Caco-2 (cell line): ENCODE data around the gene TIMM13. TPM values are rescaled to one million over a fixed set of nuclear protein-coding genes. Genes with fewer than 3 reads are reported as not detected.
A peak's percentile ranks its signal among the peaks of the same experiment; 100 is the strongest.
"Not testable (repeated sequence)": the region's sequence is repeated elsewhere in the genome, so short reads cannot be mapped to it uniquely, and the experiment has no call there.

Experiments
- BruUV-seq: library from RNA; stranded (reverse); fragments of 400-500 nt; replicated peaks from 2 replicates; lab custom pipeline; 2021; lab: Mats Ljungman, UMichigan
- CTCF ChIA-PET: fragments of 300-600 bp; sonication (Branson Sonifier 250); formaldehyde crosslinking; loops from one replicate; lab custom pipeline; 2022; ENCODE audit warnings: antibody characterized with exemption; lab: Charles Lee
- POLR2A ChIA-PET: fragments of 300-600 bp; sonication (Branson Sonifier 250); formaldehyde crosslinking; loops from one replicate; lab custom pipeline; 2022; ENCODE audit warnings: antibody characterized with exemption; lab: Charles Lee
- DNase-seq, 2 experiments: peaks; one replicate each; pipeline versions ENCODE4 v3.0.0 to v3.0.0-alpha.2; 2020 to 2022
- H3K27me3 ChIP-seq: replicated peaks from 2 replicates; pipeline ENCODE4 v1.6.0; 2011; ENCODE audit warnings: low read length; ENCODE audit not compliant: control insufficient read depth, insufficient read depth
- H3K36me3 ChIP-seq: 2 replicates; pipeline ENCODE4 v1.5.1; 2011; ENCODE audit warnings: low read length; ENCODE audit not compliant: control insufficient read depth, insufficient read depth
- H3K4me1 ChIP-seq: fragments of 250-450 bp; sonication (Bioruptor Pico); 2 replicates; pipeline ENCODE4 v1.5.1; 2020; ENCODE audit warnings: mild to moderate bottlenecking
- H3K4me3 ChIP-seq: 2 replicates; pipeline ENCODE4 v1.5.1; 2011; ENCODE audit warnings: low read depth, mild to moderate bottlenecking, control low read depth, low read length
- H3K9me3 ChIP-seq: fragments of 250-450 bp; sonication (Bioruptor Pico); 2 replicates; pipeline ENCODE4 v1.5.1; 2020; ENCODE audit warnings: mild to moderate bottlenecking, moderate library complexity
- H3K27ac Mint-ChIP-seq: one replicate; pipeline ENCODE4 v1.8.0; 2022; ENCODE audit warnings: mixed read lengths; ENCODE audit not compliant: unreplicated experiment
- H3K27me3 Mint-ChIP-seq: one replicate; pipeline ENCODE4 v1.8.0; 2022; ENCODE audit warnings: mixed read lengths; ENCODE audit not compliant: insufficient read depth, unreplicated experiment
- H3K36me3 Mint-ChIP-seq: one replicate; pipeline ENCODE4 v1.8.0; 2022; ENCODE audit warnings: mild to moderate bottlenecking, mixed read lengths; ENCODE audit not compliant: insufficient read depth, unreplicated experiment
- H3K4me1 Mint-ChIP-seq: one replicate; pipeline ENCODE4 v1.8.0; 2022; ENCODE audit warnings: low read depth, mixed read lengths; ENCODE audit not compliant: unreplicated experiment
- H3K4me3 Mint-ChIP-seq: one replicate; pipeline ENCODE4 v1.8.0; 2022; ENCODE audit warnings: mild to moderate bottlenecking, moderate library complexity, mixed read lengths; ENCODE audit not compliant: unreplicated experiment
- H3K9me3 Mint-ChIP-seq: one replicate; pipeline ENCODE4 v1.8.0; 2022; ENCODE audit warnings: mixed read lengths; ENCODE audit not compliant: unreplicated experiment
- CTCF ChIP-seq, 2 experiments: fragments of 200-600 bp in 1 of 2; IDR thresholded peaks; 1 replicate in 1 of 2; 2 replicates in 1 of 2; pipeline versions ENCODE4 v1.5.1 to v1.8.0; 2011 to 2022; ENCODE audit warnings: antibody characterized with exemption in 1 of 2, control low read depth in 1 of 2, inconsistent platforms in 1 of 2, low read depth in 1 of 2, low read length in 1 of 2, mild to moderate bottlenecking in 1 of 2, moderate library complexity in 1 of 2; ENCODE audit not compliant: insufficient read depth in 1 of 2, severe bottlenecking in 1 of 2, unreplicated experiment in 1 of 2
- intact Hi-C: fragments of 100-400 bp; cut with micrococcal nuclease; formaldehyde crosslinking; loops from one replicate; pipeline ENCODE4 v1.10.0; 2022; ENCODE audit not compliant: unreplicated experiment
- total RNA-seq: library from RNA; stranded (reverse); gene quantifications from 2 replicates; pipeline ENCODE4 v1.2.3, GENCODE V29; 2022

Gene TIMM13
- total RNA-seq, 1 experiment from 2014 or later, result 200 TPM

- no TSS peak for BruUV-seq
- no peaks in the 10 kb centered on the region for H3K4me1 Mint-ChIP-seq
These were observed 47.0 kb upstream of the TIMM13 start for GRCh38 chr19:2474232-2475017.

GRCh38 chr19:2469915-2470200, 42.5 kb upstream of the TIMM13 start:
- H3K36me3 Mint-ChIP-seq, H3K27me3 ChIP-seq, H3K4me3 ChIP-seq, H3K4me1 ChIP-seq, intact Hi-C loops, CTCF ChIA-PET, POLR2A ChIA-PET, H3K9me3 ChIP-seq, H3K9me3 Mint-ChIP-seq, DNase-seq, H3K4me3 Mint-ChIP-seq, BruUV-seq, H3K27me3 Mint-ChIP-seq, H3K4me1 Mint-ChIP-seq, H3K36me3 ChIP-seq: not testable (repeated sequence)
- H3K27ac Mint-ChIP-seq, result peak overlapping the region; percentile 53

More at GRCh38 chr19:2474232-2475017, 47.0 kb upstream of the TIMM13 start:
- H3K9me3 ChIP-seq, result no peaks in the 10 kb centered on the region
- no peaks in the 10 kb centered on the region for H3K4me1 ChIP-seq
- TF ChIP-seq CTCF (IDR thresholded peaks at IDR 0.05; ENCODE audit: insufficient read depth in 1 of 2, low read depth in 1 of 2, low read length in 1 of 2, severe bottlenecking in 1 of 2, unreplicated experiment in 1 of 2), result peak; percentile 91 to 95
- DNase-seq, result peak; percentile 87 to 91
- no peaks in the 10 kb centered on the region for H3K9me3 Mint-ChIP-seq
- intact Hi-C loops, result loop anchor here (1.0 to 5.0 kb wide), 4 partner anchors 53 to 137 kb away; no protein-coding TSS in a partner anchor
- H3K36me3 ChIP-seq, result no peaks in the 10 kb centered on the region; the same call in 1 of the 2 replicates
- H3K4me3 Mint-ChIP-seq, result peak overlapping the region; percentile 88
- H3K27me3 ChIP-seq, result no peaks in the 10 kb centered on the region
- ChIA-PET CTCF (interaction anchor here (0.6 to 2.4 kb wide), 3 partner anchors 137 to 1681 kb away, joined by 3 to 30 read pairs (median 12); no protein-coding TSS in a partner anchor), POLR2A (no interaction called here)
- H3K27me3 Mint-ChIP-seq, result no peaks in the 10 kb centered on the region
- H3K27ac Mint-ChIP-seq, result peak overlapping the region; percentile 91
- peak overlapping the region; percentile 46 for H3K4me3 ChIP-seq
- H3K36me3 Mint-ChIP-seq, result peaks cover 44% of the 10 kb centered on the region

- no peaks in the 10 kb centered on the region for H3K4me1 Mint-ChIP-seq
- no peak for TF ChIP-seq CTCF (IDR thresholded peaks at IDR 0.05; ENCODE audit: insufficient read depth in 1 of 2, low read depth in 1 of 2, low read length in 1 of 2, severe bottlenecking in 1 of 2, unreplicated experiment in 1 of 2)
- H3K36me3 Mint-ChIP-seq, result peaks cover 6% of the 10 kb centered on the region
- Histone ChIP-seq H3K27me3 (no peaks in the 10 kb centered on the region), H3K4me1 (no peaks in the 10 kb centered on the region), H3K4me3 (no peak overlapping the region), H3K9me3 (no peaks in the 10 kb centered on the region), H3K36me3 (no peaks in the 10 kb centered on the region)
- H3K27me3 Mint-ChIP-seq, result no peaks in the 10 kb centered on the region
- no TSS peak for BruUV-seq
- intact Hi-C loops, result no loop called here
- ChIA-PET POLR2A (interaction anchor here (0.6 kb wide), 2 partner anchors 12 to 110 kb away, joined by 3 to 10 read pairs; partner anchors contain the start of gene LMNB2), CTCF (no interaction called here)
- DNase-seq, result no peak
- no peaks in the 10 kb centered on the region for H3K9me3 Mint-ChIP-seq
- H3K4me3 Mint-ChIP-seq, result no peak overlapping the region
- H3K27ac Mint-ChIP-seq, result peak overlapping the region; percentile 53
These were observed 41.9 kb upstream of the TIMM13 start for GRCh38 chr19:2469102-2469914.
